HK-2 (cell line): ENCODE data around the gene RTL10.
"Not testable (repeated sequence)": the region's sequence is repeated elsewhere in the genome, so short reads cannot be mapped to it uniquely, and the experiment has no call there.

Experiments
- DNase-seq: peaks from one replicate; pipeline ENCODE4 v3.0.0-alpha.2; 2018; ENCODE audit not compliant: unreplicated experiment

RTL10 gene

DNA sequence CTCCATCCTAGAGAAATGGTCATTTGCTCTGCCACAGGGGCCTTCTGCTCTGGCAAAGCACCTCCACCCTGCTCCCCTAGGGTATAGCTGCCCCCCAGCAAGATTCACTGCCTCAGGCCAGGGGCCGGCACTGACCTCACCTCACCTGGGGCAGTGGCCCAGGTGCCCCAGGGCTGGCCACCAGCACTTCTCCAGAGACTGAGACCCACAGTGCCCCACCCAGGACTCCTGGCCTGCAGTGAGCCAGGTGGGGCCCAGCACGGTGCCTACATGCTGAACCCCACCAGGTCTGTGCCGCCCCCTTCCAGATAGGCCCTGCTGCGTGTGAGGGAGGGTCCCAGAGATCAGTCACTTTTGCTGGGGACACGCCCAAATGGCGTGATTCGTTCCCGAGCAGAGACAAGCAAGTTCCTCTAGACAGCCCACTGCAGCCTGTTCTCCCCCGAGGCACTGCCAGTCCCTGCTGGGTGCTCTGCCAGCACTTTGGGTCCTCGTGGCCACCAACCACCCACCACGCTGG, 10.8 kb downstream of the RTL10 start:
- DNase-seq = no peak

DNA sequence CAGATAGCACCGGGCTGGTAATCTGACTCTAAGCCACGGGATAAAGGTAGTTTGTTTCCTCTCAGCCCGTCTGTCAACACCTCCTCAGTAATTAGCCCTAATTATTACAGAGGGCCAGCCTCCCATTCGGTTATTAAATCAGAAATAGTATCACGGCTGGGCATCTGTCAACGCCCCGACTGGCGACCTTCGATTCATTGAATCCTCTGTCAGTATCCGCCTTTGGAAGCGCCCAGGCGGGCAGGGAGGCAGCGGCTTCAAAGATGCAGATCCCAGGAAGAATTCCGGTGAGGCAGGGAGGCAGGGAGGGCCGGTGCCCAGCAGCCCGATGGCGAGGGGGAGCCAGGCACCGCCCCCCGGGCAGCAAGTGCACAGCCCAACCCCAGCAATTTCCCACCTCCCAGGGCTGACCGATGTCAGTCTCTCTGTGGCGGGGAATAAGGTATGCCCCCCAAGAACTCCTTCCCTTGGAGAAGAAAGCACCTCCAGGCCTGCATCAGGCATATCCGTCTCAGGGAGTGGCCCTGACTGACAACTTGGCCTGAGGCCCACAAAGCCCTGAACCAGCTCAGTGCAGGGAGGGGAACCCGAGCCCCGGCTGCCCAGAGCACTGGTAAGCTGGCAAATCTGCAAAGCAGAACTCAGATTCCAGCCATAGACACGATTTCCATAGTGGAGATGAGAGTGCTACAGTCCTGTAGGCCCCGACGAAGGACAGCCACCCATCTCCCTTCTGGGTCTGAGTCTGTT, 11.4 kb downstream of the RTL10 start:
- no peak for DNase-seq

DNA sequence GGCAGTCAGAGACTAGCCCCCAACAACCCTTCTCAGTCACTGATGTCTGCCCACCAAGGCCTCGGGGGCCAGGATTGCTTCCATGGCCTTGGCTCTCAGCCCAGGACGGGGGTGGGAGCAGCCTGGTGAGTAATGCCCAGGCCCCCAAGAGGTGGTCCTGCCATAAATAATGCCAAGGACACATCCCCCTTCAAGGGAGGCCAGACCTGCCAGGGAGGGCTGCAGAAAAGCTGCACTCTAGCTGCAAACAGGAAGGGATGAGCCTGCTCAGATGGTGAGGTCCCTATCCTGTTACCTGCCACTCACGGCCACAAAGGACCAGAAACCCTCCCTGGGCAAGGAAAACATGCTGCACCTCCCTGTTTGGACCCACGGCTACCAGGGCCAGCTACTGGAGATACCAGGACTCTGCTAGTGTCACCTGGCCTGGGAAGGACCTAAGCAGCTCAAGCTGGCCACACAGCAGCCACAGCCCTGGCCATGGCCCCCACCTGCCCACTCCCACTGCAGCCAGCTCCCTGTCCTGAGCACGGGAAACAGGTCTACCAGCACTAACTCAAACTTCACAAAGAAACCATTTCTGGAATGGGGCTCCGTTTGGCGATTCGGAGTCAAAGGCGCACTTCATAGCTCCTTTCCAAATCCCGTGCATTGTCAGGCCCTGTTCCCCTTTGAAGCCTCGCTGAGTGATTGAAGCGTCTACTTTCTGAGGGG, 12.1 kb downstream of the RTL10 start:
- DNase-seq = no peak

DNA sequence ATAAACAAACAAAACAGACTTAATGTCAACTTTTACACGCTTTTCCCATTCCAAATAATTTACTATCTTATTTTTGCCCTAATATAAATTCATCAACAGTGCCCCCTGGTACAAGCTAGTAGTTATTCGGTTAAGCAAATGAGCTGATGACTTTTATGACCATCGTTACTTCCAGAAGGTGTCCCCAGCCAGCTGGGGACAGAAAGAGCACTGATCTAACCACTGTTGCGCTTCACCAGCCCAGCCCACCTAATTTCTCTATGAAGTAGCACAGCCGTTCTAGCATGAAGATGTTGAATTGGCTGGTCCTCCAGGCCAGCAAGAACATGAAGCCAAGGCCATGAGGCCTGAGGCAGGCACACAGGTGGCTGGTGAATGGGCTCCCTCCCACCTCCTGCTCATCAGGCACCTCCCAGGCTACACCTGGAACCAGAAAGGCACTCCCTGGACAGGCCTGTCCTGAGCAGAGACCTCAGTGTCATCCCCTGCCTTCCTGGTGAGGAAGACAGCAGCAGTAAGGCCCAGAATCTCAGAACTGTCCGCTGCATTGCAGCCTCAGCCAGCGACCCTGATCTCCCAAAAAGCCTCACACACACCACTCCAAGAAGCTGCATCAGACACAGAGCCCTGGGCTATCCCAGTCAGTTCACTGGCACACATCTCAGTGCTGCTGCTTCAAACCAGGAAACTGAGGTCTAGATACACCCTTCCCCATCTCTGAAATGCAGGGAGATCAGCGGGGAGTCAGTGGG, 12.9 kb downstream of the RTL10 start:
- no peak for DNase-seq

DNA sequence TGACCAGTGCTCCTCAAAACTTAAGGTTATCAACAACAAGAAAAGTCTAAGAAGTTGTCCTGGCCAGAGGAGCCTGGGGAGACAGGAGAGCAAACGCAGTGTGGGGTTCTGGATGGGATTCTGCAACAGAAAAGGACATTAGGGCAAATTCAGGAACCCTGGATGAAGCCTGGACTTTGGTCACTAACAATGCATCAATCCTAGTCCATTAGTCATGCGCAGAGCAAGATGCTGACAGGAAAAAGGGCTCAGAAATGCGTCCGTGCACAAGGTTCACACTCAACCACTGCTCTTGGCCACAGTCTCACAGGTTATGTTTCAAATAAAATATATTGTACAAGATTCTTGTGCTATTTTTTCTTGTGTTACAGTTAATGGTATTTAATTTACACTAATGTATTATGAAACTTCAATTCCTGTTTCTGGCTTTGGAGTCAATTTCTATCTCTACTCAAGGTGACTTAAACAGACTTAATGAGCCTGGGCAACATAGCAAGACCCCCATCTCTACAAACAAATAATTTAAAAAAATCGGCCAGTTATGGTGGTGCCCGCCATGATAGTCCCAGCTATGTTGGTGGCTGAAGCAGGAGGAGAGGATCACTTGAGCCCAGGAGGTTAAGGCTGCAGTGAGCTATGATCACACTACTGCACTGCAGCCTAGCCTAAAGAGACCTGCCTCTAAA, 13.6 kb downstream of the RTL10 start:
- DNase-seq = no peak

DNA sequence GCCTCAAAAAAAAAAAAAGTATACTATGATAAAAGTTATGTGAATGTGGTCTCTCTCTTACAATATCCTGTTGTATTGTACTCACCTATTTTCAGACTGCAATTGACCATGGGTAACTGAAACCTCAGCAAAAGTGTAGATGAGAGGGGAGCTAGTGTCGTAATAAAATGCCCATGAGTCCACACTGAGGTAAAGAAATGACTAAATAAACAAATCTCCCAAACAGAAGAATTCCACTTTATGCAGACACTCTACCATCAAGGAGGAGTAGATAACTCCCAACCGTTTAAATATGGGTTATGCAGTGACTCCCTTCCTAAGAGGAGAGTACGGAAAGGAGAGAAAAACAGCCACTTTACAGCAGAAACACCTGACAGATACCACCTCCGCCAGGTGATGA, 14.6 kb downstream of the RTL10 start:
- no peak for DNase-seq

DNA sequence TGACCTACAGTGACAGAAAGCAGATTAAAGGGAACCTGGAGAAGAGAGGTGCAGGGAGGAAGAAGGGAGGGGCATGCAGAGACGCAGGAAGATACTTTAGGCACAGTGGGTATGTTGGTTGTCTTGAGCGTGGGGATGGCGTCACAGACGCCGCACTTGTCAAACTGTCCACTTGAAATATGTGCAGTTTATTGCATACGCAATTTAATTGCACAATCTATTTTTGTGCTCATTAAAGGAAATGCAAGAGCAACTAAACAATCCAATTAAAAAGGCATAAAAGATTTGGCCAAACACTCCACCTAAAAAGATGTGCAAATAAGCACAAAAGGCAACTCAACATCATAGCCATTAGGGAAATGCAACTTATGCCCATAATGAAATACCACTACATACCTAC, 16.8 kb downstream of the RTL10 start:
- DNase-seq = no peak

DNA sequence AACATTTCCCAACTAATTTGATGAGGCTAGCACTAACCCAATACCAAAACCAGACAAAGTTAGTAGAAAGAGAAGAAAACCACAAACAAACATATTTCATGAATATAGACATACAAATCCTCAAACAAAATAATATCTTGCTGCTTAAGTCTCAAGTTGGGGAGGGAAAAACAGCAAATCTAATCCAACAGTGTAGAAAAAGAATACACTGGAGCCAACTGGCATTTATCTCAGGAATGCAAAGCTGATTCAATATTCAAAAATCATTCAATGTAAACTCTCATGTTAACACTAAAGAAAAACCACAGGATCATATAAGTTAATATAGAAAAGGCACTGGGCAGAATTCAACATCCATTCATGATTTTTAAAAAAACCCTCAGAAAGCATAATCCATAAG, 18.2 kb downstream of the RTL10 start:
- no peak for DNase-seq

GRCh38 chr22:19834599-19834998, 20.1 kb downstream of the RTL10 start:
- DNase-seq = no peak

DNA sequence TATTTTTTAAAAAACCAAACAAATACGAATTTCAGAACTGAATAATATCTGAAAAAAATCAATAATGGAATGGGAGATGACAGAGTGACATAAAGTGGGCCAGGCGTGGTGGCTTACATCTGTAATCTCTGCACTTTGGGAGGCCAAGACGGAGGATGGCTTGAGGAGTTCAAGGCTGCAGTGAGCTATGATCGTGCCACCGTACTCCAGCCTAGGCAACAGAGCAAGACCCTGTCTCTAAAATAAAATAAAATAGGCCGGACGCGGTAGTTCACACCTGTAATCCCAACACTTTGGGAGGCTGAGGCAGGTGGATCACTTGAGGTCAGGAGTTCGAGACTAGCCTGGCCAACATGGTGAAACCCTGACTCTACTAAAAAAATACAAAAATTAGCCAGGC, 21.3 kb downstream of the RTL10 start:
- DNase-seq = not testable (repeated sequence)

- no peak for DNase-seq
Measured at GRCh38 chr22:19832476-19833108, 22.1 kb downstream of the RTL10 start.

- not testable (repeated sequence) for DNase-seq
Measured at GRCh38 chr22:19831979-19832378, 22.7 kb downstream of the RTL10 start.

- no peak for DNase-seq
Measured at GRCh38 chr22:19831016-19831415, 23.7 kb downstream of the RTL10 start.

DNA sequence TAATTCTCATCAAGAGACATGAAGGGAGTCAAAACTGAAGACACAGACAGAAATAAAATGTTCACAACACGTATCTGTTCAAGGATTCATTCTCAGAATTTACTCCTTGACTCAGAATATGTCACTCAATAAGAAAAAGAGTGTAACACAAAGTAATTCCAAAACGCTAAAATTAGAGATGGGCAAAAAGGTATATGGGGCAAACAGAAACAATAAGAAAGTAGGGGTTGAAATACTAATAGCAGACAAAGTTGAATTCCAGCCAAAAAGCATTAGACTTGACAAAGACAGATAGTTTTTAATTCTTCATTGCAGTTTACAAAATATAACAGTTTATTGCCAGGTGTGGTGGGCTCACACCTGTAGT, 26.7 kb downstream of the RTL10 start:
- no peak for DNase-seq

DNA sequence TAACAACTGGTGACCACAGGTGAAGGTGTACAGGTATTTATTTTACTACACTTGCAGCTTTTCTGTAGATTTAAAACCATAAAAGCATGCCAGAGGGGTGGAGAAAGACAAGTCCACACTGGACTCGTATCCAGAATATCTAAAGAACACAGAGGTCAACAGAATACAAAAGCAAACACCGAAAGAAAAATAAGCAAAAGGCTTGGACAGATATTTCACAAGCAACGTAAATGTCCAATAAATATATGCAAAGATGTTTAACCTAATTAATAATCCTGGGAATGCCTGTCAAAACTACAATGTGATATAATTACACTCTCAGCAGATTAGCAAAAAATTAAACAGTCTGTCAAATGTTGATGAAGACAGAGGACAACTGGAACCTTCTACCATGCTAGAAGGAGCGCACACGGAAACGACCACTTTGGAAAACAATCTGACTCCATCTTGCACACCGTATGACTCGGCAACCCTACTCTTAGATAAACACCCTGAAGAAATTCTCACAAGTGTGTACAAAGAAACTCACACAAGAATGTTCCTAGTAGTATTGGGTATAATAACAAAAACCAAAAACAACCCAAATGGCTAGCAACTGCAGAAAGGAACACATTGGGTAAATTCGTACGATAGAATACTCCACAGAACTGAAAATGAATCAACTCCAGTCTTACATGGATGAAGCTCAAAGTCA, 27.2 kb downstream of the RTL10 start:
- DNase-seq = no peak

DNA sequence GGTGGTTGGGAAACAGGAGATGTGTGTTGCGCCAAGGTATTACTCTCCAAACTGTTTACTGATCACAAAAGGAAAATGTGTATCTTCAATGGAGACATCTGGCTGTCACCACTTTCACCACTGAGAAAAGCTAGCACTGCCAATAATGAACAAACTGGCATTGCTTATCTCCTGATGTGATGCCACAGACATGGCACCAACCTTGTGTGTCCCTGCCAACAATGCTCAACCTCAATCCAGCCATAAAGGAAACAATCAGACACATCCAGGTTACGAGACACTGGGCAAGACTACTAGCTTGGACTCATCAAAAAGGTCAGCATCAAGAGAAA, 28.1 kb downstream of the RTL10 start:
- DNase-seq = no peak

GRCh38 chr22:19825904-19826618, 28.6 kb downstream of the RTL10 start:
- DNase-seq = no peak

- DNase-seq = no peak
Measured at GRCh38 chr22:19824926-19825339, 29.7 kb downstream of the RTL10 start.

- no peak for DNase-seq
Measured at GRCh38 chr22:19824212-19824925, 30.3 kb downstream of the RTL10 start.

GRCh38 chr22:19823902-19824211, 30.8 kb downstream of the RTL10 start:
- DNase-seq = no peak
